Measurements from ENCODE around the gene TNS3. TPM values are rescaled to one million over a fixed set of nuclear protein-coding genes. Genes with fewer than 3 reads are reported as not detected.

Gene TNS3
- total RNA-seq, 5 donors from 2014 or later (not counting 1 experiment from before 2014, with no cell fraction given), result 0.58 to 3.7 (median 2.0) TPM

DNA sequence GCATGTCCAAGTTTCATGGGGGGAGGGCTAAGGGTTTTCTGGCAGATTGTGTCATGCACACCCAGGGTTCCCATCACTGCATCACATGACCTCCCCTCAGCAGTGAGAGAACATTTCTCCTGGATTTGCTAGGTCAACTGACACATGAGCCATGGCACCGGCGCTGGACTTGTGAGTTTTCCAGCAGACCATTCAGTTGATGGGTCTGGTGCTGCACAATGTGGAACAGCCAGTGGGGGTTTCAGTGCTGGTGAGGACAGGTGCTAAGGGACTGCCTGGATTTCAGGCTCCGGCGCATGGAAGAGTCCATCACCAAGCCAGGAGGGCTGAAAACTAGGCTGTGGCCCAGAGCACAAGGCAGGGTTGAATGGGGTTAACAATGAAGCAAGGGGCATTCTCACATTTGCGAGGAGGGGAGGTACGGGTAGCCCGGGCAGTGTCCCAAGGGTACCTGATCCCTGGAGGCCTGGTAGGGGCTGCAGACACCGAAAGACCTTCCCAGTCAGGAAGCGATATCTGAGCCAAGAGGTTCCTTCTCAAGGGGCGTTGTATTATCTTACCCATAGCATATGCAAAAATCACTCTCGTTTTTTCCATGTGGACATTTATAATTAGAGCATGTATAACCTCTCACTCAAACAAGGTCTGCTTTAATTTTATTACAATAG is 203.0 kb downstream of the TNS3 start:
- Histone ChIP-seq H3K4me3 (ENCODE audit: control insufficient read depth in 1 of 2, extremely low read depth in 1 of 2, low read length in 1 of 2) (no peak overlapping the region), H3K9me3 (no peaks in the 10 kb centered on the region), H3K27me3 (replicated peaks in 1 of 2; ENCODE audit: control insufficient read depth in 2 of 2, extremely low read depth in 1 of 2, insufficient read depth in 2 of 2, low read length in 1 of 2) (peaks cover 0 to 13% of the 10 kb centered on the region in 2 experiments), H3K4me1 (ENCODE audit: control insufficient read depth in 1 of 2, extremely low read depth in 1 of 2, insufficient read depth in 2 of 2, low read length in 2 of 2) (peaks cover 0 to 5% of the 10 kb centered on the region in 2 experiments), H3K36me3 (ENCODE audit: control insufficient read depth in 2 of 2, extremely low read depth in 1 of 2, insufficient read depth in 1 of 2, low read length in 1 of 2) (no peaks in the 10 kb centered on the region), H3K27ac (ENCODE audit: low read length) (no peak overlapping the region)
- ChIA-PET CTCF (no interaction called here), POLR2A (no interaction called here)
- Mint-ChIP-seq H3K4me3 (no peak overlapping the region), H3K9me3 (no peaks in the 10 kb centered on the region), H3K27me3 (peaks cover 0 to 10% of the 10 kb centered on the region in 2 donors), H3K4me1 (peaks cover 0 to 3% (median 0%) of the 10 kb centered on the region in 3 donors), H3K27ac (no peak overlapping the region), H3K36me3 (no peaks in the 10 kb centered on the region)
- DNase-seq, result no peak
- no peak for ATAC-seq (replicated peaks in 1 of 4)
- 91% methylated on average over 6 of the region's 11 CpGs for WGBS (ENCODE audit: insufficient coverage)

DNA sequence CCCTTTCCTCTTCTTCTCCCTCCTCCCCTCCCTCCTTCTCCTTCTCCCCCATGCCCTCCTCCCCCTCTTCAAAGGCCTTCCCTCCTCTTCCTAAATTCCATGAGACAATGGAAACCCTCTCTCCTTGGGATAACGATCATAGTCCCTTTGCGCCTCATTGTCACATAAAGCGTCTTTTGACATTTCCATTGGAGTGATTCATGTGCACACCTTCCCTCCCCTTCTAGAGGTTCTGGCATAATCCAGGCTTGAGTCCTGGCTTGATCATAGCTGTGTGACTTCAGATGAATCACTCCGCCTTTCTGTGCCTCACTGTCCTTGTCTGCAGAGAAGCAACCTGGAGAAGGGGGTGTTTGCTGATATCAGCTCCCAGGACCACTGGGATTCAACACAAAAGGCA is 204.2 kb downstream of the TNS3 start:
- DNase-seq, result no peak
- no peak for ATAC-seq (replicated peaks in 1 of 4)
- Histone ChIP-seq H3K4me1 (ENCODE audit: control insufficient read depth in 1 of 2, extremely low read depth in 1 of 2, insufficient read depth in 2 of 2, low read length in 2 of 2) (peaks cover 0 to 2% of the 10 kb centered on the region in 2 experiments), H3K27ac (ENCODE audit: low read length) (no peak overlapping the region), H3K27me3 (replicated peaks in 1 of 2; ENCODE audit: control insufficient read depth in 2 of 2, extremely low read depth in 1 of 2, insufficient read depth in 2 of 2, low read length in 1 of 2) (peaks cover 0 to 10% of the 10 kb centered on the region in 2 experiments), H3K9me3 (no peaks in the 10 kb centered on the region), H3K4me3 (ENCODE audit: control insufficient read depth in 1 of 2, extremely low read depth in 1 of 2, low read length in 1 of 2) (no peak overlapping the region), H3K36me3 (ENCODE audit: control insufficient read depth in 2 of 2, extremely low read depth in 1 of 2, insufficient read depth in 1 of 2, low read length in 1 of 2) (no peaks in the 10 kb centered on the region)
- WGBS (ENCODE audit: insufficient coverage), result 90% methylated on average over 3 of the region's 4 CpGs
- Mint-ChIP-seq H3K4me1 (peaks cover 0 to 3% (median 0%) of the 10 kb centered on the region in 3 donors), H3K36me3 (no peaks in the 10 kb centered on the region), H3K27me3 (peaks cover 0 to 7% of the 10 kb centered on the region in 2 donors), H3K9me3 (no peaks in the 10 kb centered on the region), H3K4me3 (no peak overlapping the region), H3K27ac (no peak overlapping the region)
- CTCF ChIA-PET, result no interaction called here
- POLR2A ChIA-PET, result no interaction called here

DNA sequence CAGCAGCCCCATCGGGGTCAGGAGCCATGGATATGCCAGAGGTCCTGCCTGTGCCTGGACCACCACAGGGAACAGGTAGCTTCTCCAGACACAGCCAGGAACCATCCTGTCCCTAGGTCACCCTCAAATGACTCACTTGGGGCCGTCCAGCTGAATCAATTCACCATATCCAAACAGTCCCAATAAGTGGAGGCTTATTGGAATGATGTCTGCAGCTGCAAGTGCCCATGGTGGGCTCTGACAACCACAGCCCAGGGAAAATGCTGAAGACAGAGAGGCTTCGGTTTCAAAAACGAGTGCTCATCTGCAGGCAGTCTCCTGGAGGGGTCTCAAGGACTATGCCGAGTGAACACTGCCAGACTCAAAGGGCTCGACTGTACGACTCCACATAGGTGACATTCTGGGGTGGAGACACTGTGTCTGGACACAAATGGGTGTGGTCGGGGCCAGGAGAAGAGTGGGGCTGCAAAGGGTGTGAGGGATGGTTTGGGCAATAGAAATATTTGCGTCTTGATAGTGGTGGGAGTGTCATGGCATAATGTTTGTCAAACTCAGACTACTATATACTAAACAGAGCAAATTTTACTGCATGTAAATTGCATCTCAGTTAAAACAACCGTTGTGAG is 204.8 kb downstream of the TNS3 start:
- Histone ChIP-seq H3K9me3 (no peaks in the 10 kb centered on the region), H3K36me3 (ENCODE audit: control insufficient read depth in 2 of 2, extremely low read depth in 1 of 2, insufficient read depth in 1 of 2, low read length in 1 of 2) (no peaks in the 10 kb centered on the region), H3K27me3 (replicated peaks in 1 of 2; ENCODE audit: control insufficient read depth in 2 of 2, extremely low read depth in 1 of 2, insufficient read depth in 2 of 2, low read length in 1 of 2) (peaks cover 0 to 10% of the 10 kb centered on the region in 2 experiments), H3K4me3 (ENCODE audit: control insufficient read depth in 1 of 2, extremely low read depth in 1 of 2, low read length in 1 of 2) (no peak overlapping the region), H3K27ac (ENCODE audit: low read length) (no peak overlapping the region), H3K4me1 (ENCODE audit: control insufficient read depth in 1 of 2, extremely low read depth in 1 of 2, insufficient read depth in 2 of 2, low read length in 2 of 2) (no peaks in the 10 kb centered on the region)
- no peaks in the 10 kb centered on the region for H3K9me3 Mint-ChIP-seq
- H3K36me3 Mint-ChIP-seq, result no peaks in the 10 kb centered on the region
- DNase-seq, result no peak
- ChIA-PET POLR2A (no interaction called here), CTCF (no interaction called here)
- H3K4me3 Mint-ChIP-seq, result no peak overlapping the region
- peaks cover 0 to 3% (median 0%) of the 10 kb centered on the region in 3 donors for H3K4me1 Mint-ChIP-seq
- 78% methylated on average over 7 of the region's 10 CpGs for WGBS (ENCODE audit: insufficient coverage)
- H3K27ac Mint-ChIP-seq, result no peak overlapping the region
- ATAC-seq (replicated peaks in 1 of 4), result no peak
- peaks cover 0 to 7% of the 10 kb centered on the region in 2 donors for H3K27me3 Mint-ChIP-seq

DNA sequence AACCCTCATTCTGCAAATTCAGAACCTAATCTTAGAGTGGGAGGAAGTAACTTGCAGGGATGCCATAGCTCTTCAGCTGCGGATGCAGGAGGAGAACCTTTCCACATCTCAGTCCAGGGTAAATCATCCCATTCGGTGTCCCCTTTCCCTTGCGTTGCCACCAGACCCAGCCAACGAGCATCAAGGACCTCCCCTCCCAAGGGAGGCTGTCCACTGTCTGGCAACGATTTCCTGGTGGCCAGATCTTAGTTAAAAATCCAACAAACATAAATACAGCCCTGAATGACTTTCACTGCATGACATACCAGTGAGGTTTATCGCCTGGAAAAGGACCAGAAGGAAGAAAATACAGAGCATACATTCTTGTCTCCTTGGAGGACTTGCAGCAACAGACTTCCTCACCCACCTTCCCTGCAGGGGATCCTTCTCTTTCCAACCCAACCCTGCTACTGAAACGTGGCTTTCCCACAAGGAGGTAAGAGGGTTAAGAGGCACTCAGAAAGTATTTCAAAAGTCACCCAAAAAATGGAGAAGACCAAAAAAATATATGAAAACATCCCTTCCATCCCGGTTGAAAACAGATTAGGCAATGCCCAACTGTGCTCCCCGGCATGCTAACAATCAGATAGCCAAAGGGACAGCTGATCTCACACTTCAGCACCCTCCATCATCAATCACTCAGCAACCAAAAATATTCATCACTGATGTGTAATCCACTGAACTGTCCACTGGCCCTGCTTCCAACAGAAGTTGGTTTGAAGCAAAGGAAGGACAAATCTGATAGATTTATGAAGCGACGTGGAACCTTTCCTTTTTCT is 206.6 kb downstream of the TNS3 start:
- H3K27ac ChIP-seq (ENCODE audit: low read length), result no peak overlapping the region
- H3K4me1 Mint-ChIP-seq, result no peaks in the 10 kb centered on the region
- no peaks in the 10 kb centered on the region for H3K36me3 Mint-ChIP-seq
- 85% methylated on average over 6 of the region's 11 CpGs for WGBS (ENCODE audit: insufficient coverage)
- DNase-seq (no peak), ATAC-seq (replicated peaks in 1 of 4) (no peak)
- ChIA-PET CTCF (no interaction called here), POLR2A (no interaction called here)
- H3K36me3 ChIP-seq (ENCODE audit: control insufficient read depth in 2 of 2, extremely low read depth in 1 of 2, insufficient read depth in 1 of 2, low read length in 1 of 2), result no peaks in the 10 kb centered on the region
- no peak overlapping the region for H3K4me3 Mint-ChIP-seq
- H3K4me3 ChIP-seq (ENCODE audit: control insufficient read depth in 1 of 2, extremely low read depth in 1 of 2, low read length in 1 of 2), result no peak overlapping the region
- no peaks in the 10 kb centered on the region for H3K9me3 ChIP-seq
- no peaks in the 10 kb centered on the region for H3K9me3 Mint-ChIP-seq
- peaks cover 0 to 6% of the 10 kb centered on the region in 2 experiments for H3K27me3 ChIP-seq (replicated peaks in 1 of 2; ENCODE audit: control insufficient read depth in 2 of 2, extremely low read depth in 1 of 2, insufficient read depth in 2 of 2, low read length in 1 of 2)
- H3K27ac Mint-ChIP-seq, result no peak overlapping the region
- H3K27me3 Mint-ChIP-seq, result peaks cover 0 to 4% of the 10 kb centered on the region in 2 donors
- H3K4me1 ChIP-seq (ENCODE audit: control insufficient read depth in 1 of 2, extremely low read depth in 1 of 2, insufficient read depth in 2 of 2, low read length in 2 of 2), result no peaks in the 10 kb centered on the region

DNA sequence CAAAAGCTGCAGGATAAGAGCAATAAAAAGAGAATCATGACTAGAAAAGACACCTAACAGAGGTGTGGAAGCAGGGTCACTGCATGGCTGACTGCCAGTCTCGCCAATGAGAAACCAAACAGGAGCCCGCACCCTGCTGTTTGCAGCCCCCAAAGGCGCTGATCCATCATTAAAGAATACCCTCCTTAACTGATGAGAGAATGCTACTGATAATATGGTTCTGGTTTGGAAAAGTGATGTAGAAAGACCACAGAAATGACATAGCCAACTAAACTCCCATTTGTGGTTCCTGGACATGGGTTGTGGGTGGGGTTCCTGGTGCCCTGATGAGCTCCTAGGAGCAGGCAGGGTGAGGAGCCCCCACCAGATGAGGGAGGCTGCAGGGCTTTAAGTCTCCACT is 207.4 kb downstream of the TNS3 start:
- Histone ChIP-seq H3K4me3 (ENCODE audit: control insufficient read depth in 1 of 2, extremely low read depth in 1 of 2, low read length in 1 of 2) (no peak overlapping the region), H3K36me3 (ENCODE audit: control insufficient read depth in 2 of 2, extremely low read depth in 1 of 2, insufficient read depth in 1 of 2, low read length in 1 of 2) (no peaks in the 10 kb centered on the region), H3K27me3 (replicated peaks in 1 of 2; ENCODE audit: control insufficient read depth in 2 of 2, extremely low read depth in 1 of 2, insufficient read depth in 2 of 2, low read length in 1 of 2) (peaks cover 0 to 3% of the 10 kb centered on the region in 2 experiments), H3K4me1 (ENCODE audit: control insufficient read depth in 1 of 2, extremely low read depth in 1 of 2, insufficient read depth in 2 of 2, low read length in 2 of 2) (no peaks in the 10 kb centered on the region), H3K9me3 (no peaks in the 10 kb centered on the region), H3K27ac (ENCODE audit: low read length) (no peak overlapping the region)
- no peak overlapping the region for H3K4me3 Mint-ChIP-seq
- WGBS (ENCODE audit: insufficient coverage), result no CpG with 5 or more reads among the region's 3 CpGs
- DNase-seq (no peak), ATAC-seq (replicated peaks in 1 of 4) (no peak)
- no peak overlapping the region for H3K27ac Mint-ChIP-seq
- POLR2A ChIA-PET, result no interaction called here
- H3K9me3 Mint-ChIP-seq, result no peaks in the 10 kb centered on the region
- peaks cover 0 to 4% of the 10 kb centered on the region in 2 donors for H3K27me3 Mint-ChIP-seq
- CTCF ChIA-PET, result no interaction called here
- H3K36me3 Mint-ChIP-seq, result no peaks in the 10 kb centered on the region
- H3K4me1 Mint-ChIP-seq, result no peaks in the 10 kb centered on the region

DNA sequence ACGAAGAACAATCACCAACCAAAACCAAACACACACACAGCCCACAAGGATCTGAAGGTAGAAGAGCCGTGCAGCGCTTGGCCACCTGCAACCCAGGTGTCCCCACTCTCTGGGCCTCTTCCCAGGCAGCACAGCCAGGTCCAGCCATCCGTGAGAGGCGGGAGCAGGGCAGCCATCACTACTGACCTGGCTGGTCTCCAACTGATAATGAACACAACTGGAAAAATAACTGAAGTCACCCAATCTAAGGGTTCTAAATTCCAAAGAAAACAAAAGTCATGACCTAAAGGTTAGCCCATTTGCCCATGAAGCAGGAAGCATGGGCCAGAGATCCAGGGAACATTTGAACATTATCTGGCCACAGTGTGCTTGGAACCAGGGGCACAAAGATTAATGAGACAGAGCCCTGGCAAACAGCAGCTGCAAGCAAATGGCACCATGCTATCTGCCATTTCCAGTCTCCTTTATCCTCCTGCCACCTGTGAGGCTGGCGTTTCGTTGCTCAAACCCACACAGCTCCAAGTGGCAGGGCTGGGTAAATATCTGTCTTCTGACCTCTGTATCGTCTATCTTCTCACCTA is 207.9 kb downstream of the TNS3 start:
- no peak for ATAC-seq (replicated peaks in 1 of 4)
- H3K36me3 Mint-ChIP-seq, result no peaks in the 10 kb centered on the region
- H3K4me3 Mint-ChIP-seq, result no peak overlapping the region
- no peak overlapping the region for H3K27ac ChIP-seq (ENCODE audit: low read length)
- peaks cover 0 to 7% of the 10 kb centered on the region in 2 experiments for H3K27me3 ChIP-seq (replicated peaks in 1 of 2; ENCODE audit: control insufficient read depth in 2 of 2, extremely low read depth in 1 of 2, insufficient read depth in 2 of 2, low read length in 1 of 2)
- POLR2A ChIA-PET, result no interaction called here
- H3K4me1 Mint-ChIP-seq, result no peaks in the 10 kb centered on the region
- no peaks in the 10 kb centered on the region for H3K9me3 Mint-ChIP-seq
- CTCF ChIA-PET, result interaction anchor here in 1 of 2 donors (1.4 kb wide), 1 partner anchor 11 kb away, joined by 3 read pairs; no protein-coding TSS in a partner anchor
- 76% methylated on average over 6 of the region's 8 CpGs for WGBS (ENCODE audit: insufficient coverage)
- no peaks in the 10 kb centered on the region for H3K9me3 ChIP-seq
- no peak overlapping the region for H3K27ac Mint-ChIP-seq
- DNase-seq, result no peak
- no peaks in the 10 kb centered on the region for H3K4me1 ChIP-seq (ENCODE audit: control insufficient read depth in 1 of 2, extremely low read depth in 1 of 2, insufficient read depth in 2 of 2, low read length in 2 of 2)
- no peak overlapping the region for H3K4me3 ChIP-seq (ENCODE audit: control insufficient read depth in 1 of 2, extremely low read depth in 1 of 2, low read length in 1 of 2)
- no peaks in the 10 kb centered on the region for H3K36me3 ChIP-seq (ENCODE audit: control insufficient read depth in 2 of 2, extremely low read depth in 1 of 2, insufficient read depth in 1 of 2, low read length in 1 of 2)
- H3K27me3 Mint-ChIP-seq, result peaks cover 0 to 7% of the 10 kb centered on the region in 2 donors
